Mammary epithelial cell (primary cell): Measurements from ENCODE around the gene SH3BGR.

Source experiments
- CTCF ChIP-seq, 2 donors: IDR thresholded peaks in 1 of 2; conservative IDR thresholded peaks in 1 of 2; 2 replicates each; pipeline ENCODE4 v1.5.1; 2011 to 2012; ENCODE audit warnings: inconsistent platforms in 2 of 2, low read length in 2 of 2, mild to moderate bottlenecking in 2 of 2, control low read depth in 1 of 2, low read depth in 1 of 2; ENCODE audit not compliant: insufficient read depth in 1 of 2; ENCODE audit errors: extremely low read depth in 1 of 2
- EZH2 ChIP-seq: IDR thresholded peaks from 2 replicates; pipeline ENCODE4 v1.6.1; 2012; ENCODE audit warnings: low read length, inconsistent platforms, borderline replicate concordance

GRCh38 chr21:39542736-39543135, 91.0 kb downstream of the SH3BGR start:
- TF ChIP-seq CTCF (conservative IDR thresholded peaks at IDR 0.05 in 1 of 2, IDR thresholded peaks at IDR 0.05 in 1 of 2; ENCODE audit: extremely low read depth in 1 of 2, insufficient read depth in 1 of 2, low read depth in 1 of 2, low read length in 2 of 2) (no peak), EZH2 (no peak)
